ENCODE data around the gene DCST2. TPM values are rescaled to one million over a fixed set of nuclear protein-coding genes. Genes with fewer than 3 reads are reported as not detected.

DCST2 gene
- total RNA-seq, 1 experiment from 2014 or later: 0.21 TPM

DNA sequence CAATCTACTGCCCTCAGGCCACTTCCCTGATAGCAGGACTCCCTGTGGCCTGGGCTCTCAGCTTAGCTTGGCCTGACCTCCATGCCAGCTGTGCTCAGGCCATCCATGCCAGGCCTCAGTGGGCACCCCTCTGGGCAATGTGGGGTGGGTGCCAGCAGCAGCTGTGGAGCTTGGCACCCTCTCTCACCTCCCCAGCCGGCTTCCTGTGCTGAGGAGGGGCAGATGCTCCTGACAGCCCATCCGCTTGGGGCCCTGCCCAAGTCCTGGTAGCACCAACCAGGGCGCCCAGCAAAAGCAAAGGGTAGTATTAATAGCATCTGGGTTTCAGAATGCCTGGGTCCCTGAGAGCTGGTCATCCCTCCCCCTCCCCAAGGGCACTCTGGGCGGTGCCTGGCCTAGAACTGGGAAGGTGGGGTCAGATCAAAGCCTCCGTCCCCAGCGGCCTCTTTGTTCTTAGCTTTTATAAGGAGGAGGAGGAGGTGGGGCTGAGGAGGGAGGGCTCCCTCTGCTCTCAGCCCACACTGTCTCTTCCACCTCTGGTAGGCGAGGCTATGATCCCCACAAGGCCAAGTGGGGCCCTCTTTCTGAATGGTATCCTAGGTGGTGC lies 36.1 kb upstream of the DCST2 start:
- no peak overlapping the region for H3K27ac ChIP-seq (ENCODE audit: low read depth, low read length, poor library complexity, severe bottlenecking)
- BruUV-seq (replicated peaks): no TSS peak
- intact Hi-C loops (cut with micrococcal nuclease; ENCODE audit: unreplicated experiment): no loop called here

DNA sequence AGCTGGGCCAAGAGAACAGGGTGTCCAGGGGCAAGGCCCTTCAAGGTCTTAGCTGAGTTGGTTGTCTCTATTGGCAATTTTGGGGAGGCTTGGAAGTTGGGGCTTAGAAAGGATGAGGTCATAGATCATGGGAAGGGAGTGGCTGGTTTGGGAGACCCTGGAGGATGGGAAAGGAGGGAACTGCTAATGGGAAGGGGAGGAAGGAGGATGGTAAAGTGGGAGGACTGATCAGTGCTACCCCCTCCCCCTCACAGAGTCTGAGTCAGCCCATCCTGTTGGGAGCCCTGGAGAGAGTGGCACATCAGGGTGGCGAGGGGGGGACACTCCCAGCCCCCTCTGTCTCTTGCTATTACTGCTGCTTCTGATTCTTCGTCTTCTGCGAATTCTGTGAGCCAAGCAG lies 35.0 kb upstream of the DCST2 start:
- Histone ChIP-seq H3K4me1 (ENCODE audit: insufficient read depth, low read length, poor library complexity, severe bottlenecking) (peaks cover 24% of the 10 kb centered on the region), H3K36me3 (ENCODE audit: insufficient read depth, low read length, poor library complexity, severe bottlenecking) (peaks cover 5% of the 10 kb centered on the region), H3K9me3 (ENCODE audit: low read depth, low read length, poor library complexity, severe bottlenecking) (no peaks in the 10 kb centered on the region), H3K4me3 (ENCODE audit: low read depth, low read length, poor library complexity, severe bottlenecking) (no peak overlapping the region), H3K27ac (ENCODE audit: low read depth, low read length, poor library complexity, severe bottlenecking) (no peak overlapping the region), H3K27me3 (replicated peaks; ENCODE audit: insufficient read depth, low read depth, low read length, poor library complexity) (no peaks in the 10 kb centered on the region)
- DNase-seq (ENCODE audit: low spot score): no peak
- intact Hi-C loops (cut with micrococcal nuclease; ENCODE audit: unreplicated experiment): no loop called here
- no TSS peak for BruUV-seq (replicated peaks)
- TF ChIP-seq, protein P1, sequence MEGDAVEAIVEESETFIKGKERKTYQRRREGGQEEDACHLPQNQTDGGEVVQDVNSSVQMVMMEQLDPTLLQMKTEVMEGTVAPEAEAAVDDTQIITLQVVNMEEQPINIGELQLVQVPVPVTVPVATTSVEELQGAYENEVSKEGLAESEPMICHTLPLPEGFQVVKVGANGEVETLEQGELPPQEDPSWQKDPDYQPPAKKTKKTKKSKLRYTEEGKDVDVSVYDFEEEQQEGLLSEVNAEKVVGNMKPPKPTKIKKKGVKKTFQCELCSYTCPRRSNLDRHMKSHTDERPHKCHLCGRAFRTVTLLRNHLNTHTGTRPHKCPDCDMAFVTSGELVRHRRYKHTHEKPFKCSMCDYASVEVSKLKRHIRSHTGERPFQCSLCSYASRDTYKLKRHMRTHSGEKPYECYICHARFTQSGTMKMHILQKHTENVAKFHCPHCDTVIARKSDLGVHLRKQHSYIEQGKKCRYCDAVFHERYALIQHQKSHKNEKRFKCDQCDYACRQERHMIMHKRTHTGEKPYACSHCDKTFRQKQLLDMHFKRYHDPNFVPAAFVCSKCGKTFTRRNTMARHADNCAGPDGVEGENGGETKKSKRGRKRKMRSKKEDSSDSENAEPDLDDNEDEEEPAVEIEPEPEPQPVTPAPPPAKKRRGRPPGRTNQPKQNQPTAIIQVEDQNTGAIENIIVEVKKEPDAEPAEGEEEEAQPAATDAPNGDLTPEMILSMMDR (conservative IDR thresholded peaks at IDR 0.05; ENCODE audit: low read depth, low read length): no peak
- TF ChIP-seq EZH2 (IDR thresholded peaks at IDR 0.05; ENCODE audit: borderline replicate concordance, low read depth, low read length, poor library complexity, severe bottlenecking): no peak
- ChIA-PET CTCF (no interaction called here), POLR2A (ENCODE audit: low non-redundant PET) (no interaction called here)

More for the DNA sequence above, 36.1 kb upstream of the DCST2 start:
- peaks cover 19% of the 10 kb centered on the region for H3K4me1 ChIP-seq (ENCODE audit: insufficient read depth, low read length, poor library complexity, severe bottlenecking)
- no peak overlapping the region for H3K4me3 ChIP-seq (ENCODE audit: low read depth, low read length, poor library complexity, severe bottlenecking)
- no peak for DNase-seq (ENCODE audit: low spot score)
- POLR2A ChIA-PET (ENCODE audit: low non-redundant PET): no interaction called here
- H3K9me3 ChIP-seq (ENCODE audit: low read depth, low read length, poor library complexity, severe bottlenecking): no peaks in the 10 kb centered on the region
- H3K27me3 ChIP-seq (replicated peaks; ENCODE audit: insufficient read depth, low read depth, low read length, poor library complexity): no peaks in the 10 kb centered on the region
- H3K36me3 ChIP-seq (ENCODE audit: insufficient read depth, low read length, poor library complexity, severe bottlenecking): peaks cover 5% of the 10 kb centered on the region
- CTCF ChIA-PET: no interaction called here
- no peak for TF ChIP-seq EZH2 (IDR thresholded peaks at IDR 0.05; ENCODE audit: borderline replicate concordance, low read depth, low read length, poor library complexity, severe bottlenecking)
- TF ChIP-seq, protein P1 (conservative IDR thresholded peaks at IDR 0.05; ENCODE audit: low read depth, low read length): no peak

DNA sequence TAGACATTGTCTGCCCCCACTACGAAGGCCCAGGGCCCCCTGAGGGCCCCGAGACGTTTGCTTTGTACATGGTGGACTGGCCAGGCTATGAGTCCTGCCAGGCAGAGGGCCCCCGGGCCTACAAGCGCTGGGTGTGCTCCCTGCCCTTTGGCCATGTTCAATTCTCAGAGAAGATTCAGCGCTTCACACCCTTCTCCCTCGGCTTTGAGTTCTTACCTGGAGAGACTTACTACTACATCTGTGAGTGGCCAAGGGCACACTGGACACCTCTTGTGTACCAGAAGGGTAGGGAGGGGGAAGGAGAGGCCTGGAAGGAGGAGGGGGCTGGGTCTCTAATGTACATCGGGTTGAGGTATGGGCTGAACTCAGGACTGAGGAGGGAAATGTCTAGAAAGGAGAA lies 33.2 kb upstream of the DCST2 start:
- intact Hi-C loops (cut with micrococcal nuclease; ENCODE audit: unreplicated experiment): no loop called here
- Histone ChIP-seq H3K27me3 (replicated peaks; ENCODE audit: insufficient read depth, low read depth, low read length, poor library complexity) (no peaks in the 10 kb centered on the region), H3K36me3 (ENCODE audit: insufficient read depth, low read length, poor library complexity, severe bottlenecking) (peaks cover 5% of the 10 kb centered on the region), H3K27ac (ENCODE audit: low read depth, low read length, poor library complexity, severe bottlenecking) (no peak overlapping the region), H3K4me1 (ENCODE audit: insufficient read depth, low read length, poor library complexity, severe bottlenecking) (peaks cover 38% of the 10 kb centered on the region), H3K4me3 (ENCODE audit: low read depth, low read length, poor library complexity, severe bottlenecking) (no peak overlapping the region), H3K9me3 (ENCODE audit: low read depth, low read length, poor library complexity, severe bottlenecking) (no peaks in the 10 kb centered on the region)
- CTCF ChIA-PET: no interaction called here
- no peak for TF ChIP-seq EZH2 (IDR thresholded peaks at IDR 0.05; ENCODE audit: borderline replicate concordance, low read depth, low read length, poor library complexity, severe bottlenecking)
- TF ChIP-seq, protein P1 (conservative IDR thresholded peaks at IDR 0.05; ENCODE audit: low read depth, low read length): no peak
- no peak for DNase-seq (ENCODE audit: low spot score)
- POLR2A ChIA-PET (ENCODE audit: low non-redundant PET): no interaction called here
- no TSS peak for BruUV-seq (replicated peaks)
